ENCODE results near the gene TCP1. TPM values are rescaled to one million over a fixed set of nuclear protein-coding genes. Genes with fewer than 3 reads are reported as not detected.

Gene TCP1
- total and polyA plus RNA-seq, 2 donors (not counting 3 experiments of a cell fraction or from before 2014, with no cell fraction given): 168 to 302 TPM

DNA sequence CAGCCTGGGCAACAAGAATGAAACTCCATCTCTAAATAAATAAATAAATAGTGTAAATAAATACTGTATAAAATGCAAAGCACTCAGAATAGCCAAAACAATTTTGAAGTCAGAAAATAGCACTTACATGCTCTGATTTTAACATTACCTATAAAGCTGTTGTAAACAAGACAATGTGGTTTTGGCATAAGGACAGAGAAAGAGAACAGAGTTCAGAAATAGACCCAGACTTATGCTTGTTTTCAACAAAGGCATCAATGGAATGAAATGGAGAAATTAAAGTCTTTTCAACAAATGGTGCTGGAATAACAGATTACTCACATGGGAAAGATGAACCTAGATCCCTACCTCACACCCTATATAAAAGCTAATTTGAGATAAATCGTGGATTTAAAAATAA is 17.2 kb downstream of the TCP1 start:
- intact Hi-C loops (cut with micrococcal nuclease): no loop called here
- dilution Hi-C loops (cut with MboI; ENCODE audit: extremely low pct_ligation_motif_present, low sequenced_read_pairs): no loop called here
- Histone ChIP-seq H3K4me3 (replicated peaks in 1 of 3; ENCODE audit: insufficient read depth in 1 of 3, low read depth in 1 of 3, low read length in 3 of 3) (no peak overlapping the region), H3K79me2 (ENCODE audit: control insufficient read depth, insufficient read depth, low read length) (no peaks in the 10 kb centered on the region), H3K9me3 (replicated peaks; ENCODE audit: control insufficient read depth, insufficient read depth, low read length) (no peaks in the 10 kb centered on the region), H2AFZ (ENCODE audit: low read depth, low read length) (no peak overlapping the region), H3K4me1 (ENCODE audit: control insufficient read depth, extremely low read depth, insufficient read depth, low read length) (no peaks in the 10 kb centered on the region), H3K9ac (replicated peaks; ENCODE audit: extremely low read depth, insufficient read depth, low read length) (no peak overlapping the region), H3K36me3 (ENCODE audit: control insufficient read depth in 2 of 2, extremely low read depth in 1 of 2, insufficient read depth in 2 of 2, low read length in 2 of 2) (peaks cover 8 to 10% of the 10 kb centered on the region in 2 experiments), H3K27ac (ENCODE audit: insufficient read depth, low read depth, low read length) (no peak overlapping the region), H3K4me2 (ENCODE audit: insufficient read depth, low read length) (no peak overlapping the region), H3K27me3 (ENCODE audit: control insufficient read depth in 2 of 2, insufficient read depth in 2 of 2, low read length in 2 of 2) (no peaks in the 10 kb centered on the region), H4K20me1 (replicated peaks; ENCODE audit: control insufficient read depth, extremely low read depth, insufficient read depth, low read length) (no peaks in the 10 kb centered on the region), H3K9me1 (replicated peaks; ENCODE audit: control insufficient read depth, extremely low read depth, insufficient read depth, low read length) (no peaks in the 10 kb centered on the region)
- FAIRE-seq (no peak), DNase-seq (ENCODE audit: low read depth, low spot score) (no peak)
- CTCF ChIA-PET: interaction anchor here (1.1 kb wide), 1 partner anchor 12 kb away, joined by 4 read pairs; no protein-coding TSS in a partner anchor
- POLR2A ChIA-PET: interaction anchor here (1.1 kb wide), 1 partner anchor 18 kb away, joined by 3 read pairs; the partner anchor contains the start of gene TCP1
- TF ChIP-seq POLR2AphosphoS5 (IDR thresholded peaks at IDR 0.05; ENCODE audit: insufficient read depth, low read depth, low read length) (no peak), POLR2A (IDR thresholded peaks at IDR 0.05; ENCODE audit: low read depth, low read length) (no peak), MAX (IDR thresholded peaks at IDR 0.05; ENCODE audit: insufficient read depth, insufficient read length) (no peak), GATA2 (IDR thresholded peaks at IDR 0.05; ENCODE audit: insufficient read depth, insufficient read length, low read depth, low read length) (no peak), MYC (IDR thresholded peaks at IDR 0.05; ENCODE audit: low read depth, low read length) (no peak), FOS (IDR thresholded peaks at IDR 0.05; ENCODE audit: borderline replicate concordance, insufficient read depth, low read length) (no peak), CTCF (IDR thresholded peaks at IDR 0.05; ENCODE audit: extremely low read depth in 1 of 2, insufficient read depth in 1 of 2, low read depth in 1 of 2, low read length in 2 of 2) (no peak), EZH2 (IDR thresholded peaks at IDR 0.05; ENCODE audit: borderline replicate concordance, low read depth, low read length, severe bottlenecking) (no peak), JUN (IDR thresholded peaks at IDR 0.05; ENCODE audit: borderline replicate concordance, insufficient read depth, insufficient read length, low read depth) (no peak)
- BruUV-seq (replicated peaks): no TSS peak
